Activated T-cell treated with anti-CD3 and anti-CD28 coated beads, Interleukin-2, amount 50 U/mL, for 72 hours (primary cell): Measurements from ENCODE around the gene RHOT2. TPM values are rescaled to one million over a fixed set of nuclear protein-coding genes. Genes with fewer than 3 reads are reported as not detected.

Experiments
- ATAC-seq, 2 donors: fragments of 150-1000 bp; cut with Tn5 transposase; replicated peaks in 1 of 2; 2 replicates each; pipeline ENCODE4 v1.10.0; 2021; ENCODE audit warnings: moderate library complexity in 2 of 2, mild to moderate bottlenecking in 1 of 2
- DNase-seq, 2 donors: peaks; one replicate each; pipeline ENCODE4 v3.0.0; 2021 to 2022; ENCODE audit warnings: mixed read lengths in 1 of 2
- H3K27ac Mint-ChIP-seq: one replicate; pipeline ENCODE4 v1.8.0; 2022; ENCODE audit warnings: mild to moderate bottlenecking, moderate library complexity, mixed read lengths
- H3K27me3 Mint-ChIP-seq: one replicate; pipeline ENCODE4 v1.8.0; 2022; ENCODE audit warnings: low read depth, mixed read lengths
- H3K36me3 Mint-ChIP-seq, 2 donors: one replicate each; pipeline ENCODE4 v1.8.0; 2022; ENCODE audit warnings: mixed read lengths in 2 of 2, mild to moderate bottlenecking in 1 of 2; ENCODE audit not compliant: insufficient read depth in 2 of 2
- H3K4me1 Mint-ChIP-seq: one replicate; pipeline ENCODE4 v1.8.0; 2022; ENCODE audit warnings: low read depth, mixed read lengths
- H3K4me3 Mint-ChIP-seq, 2 donors: one replicate each; pipeline ENCODE4 v1.8.0; 2022; ENCODE audit warnings: mild to moderate bottlenecking in 2 of 2, mixed read lengths in 2 of 2, moderate library complexity in 2 of 2
- H3K9me3 Mint-ChIP-seq, 2 donors: one replicate each; pipeline ENCODE4 v1.8.0; 2022; ENCODE audit warnings: mixed read lengths in 2 of 2
- total RNA-seq, 2 donors: library from RNA; stranded (reverse); gene quantifications; one replicate each; pipeline ENCODE4 v1.2.3, GENCODE V29; 2022

Gene RHOT2
- total RNA-seq, 2 donors from 2014 or later: 110 to 115 TPM

GRCh38 chr16:673399-673991, 5.6 kb downstream of the RHOT2 start:
- Mint-ChIP-seq H3K27ac (no peak overlapping the region), H3K4me1 (peaks cover 4% of the 10 kb centered on the region), H3K9me3 (no peaks in the 10 kb centered on the region), H3K36me3 (peaks cover 0 to 2% of the 10 kb centered on the region in 2 donors), H3K27me3 (no peaks in the 10 kb centered on the region), H3K4me3 (no peak overlapping the region)
- no peak for ATAC-seq
- DNase-seq: no peak

- Mint-ChIP-seq H3K36me3 (peaks cover 0 to 2% of the 10 kb centered on the region in 2 donors), H3K4me1 (peaks cover 11% of the 10 kb centered on the region), H3K4me3 (no peak overlapping the region), H3K27me3 (no peaks in the 10 kb centered on the region), H3K27ac (no peak overlapping the region), H3K9me3 (no peaks in the 10 kb centered on the region)
- no peak for ATAC-seq
- DNase-seq: no peak
Observed at GRCh38 chr16:674214-674881, 6.4 kb downstream of the RHOT2 start.

- no peak for DNase-seq
- Mint-ChIP-seq H3K9me3 (no peaks in the 10 kb centered on the region), H3K4me3 (peak within 1 kb of the TSS; percentile 31 to 63), H3K27me3 (no peaks in the 10 kb centered on the region), H3K27ac (no peak within 1 kb of the TSS), H3K36me3 (peaks cover 0 to 2% of the 10 kb centered on the region in 2 donors), H3K4me1 (peaks cover 7% of the 10 kb centered on the region)
- ATAC-seq: no peak
Observed at GRCh38 chr16:674968-675883, 7.3 kb downstream of the RHOT2 start, which contains the start of gene RHBDL1. RHBDL1 (plus strand) TSS chr16:675671; CDS start chr16:675791, 120 bp downstream.

GRCh38 chr16:675884-676564, 8.1 kb downstream of the RHOT2 start:
- peaks cover 9% of the 10 kb centered on the region for H3K4me1 Mint-ChIP-seq
- ATAC-seq (no peak), DNase-seq (no peak)
- peaks cover 0 to 2% of the 10 kb centered on the region in 2 donors for H3K36me3 Mint-ChIP-seq
- no peaks in the 10 kb centered on the region for H3K27me3 Mint-ChIP-seq
- no peak overlapping the region for H3K27ac Mint-ChIP-seq
- H3K9me3 Mint-ChIP-seq: no peaks in the 10 kb centered on the region
- H3K4me3 Mint-ChIP-seq: no peak overlapping the region

GRCh38 chr16:676565-676902, 8.6 kb downstream of the RHOT2 start:
- Mint-ChIP-seq H3K4me1 (peaks cover 14% of the 10 kb centered on the region), H3K27ac (no peak overlapping the region), H3K27me3 (no peaks in the 10 kb centered on the region), H3K36me3 (no peaks in the 10 kb centered on the region), H3K4me3 (no peak overlapping the region), H3K9me3 (no peaks in the 10 kb centered on the region)
- ATAC-seq: no peak
- DNase-seq: no peak

GRCh38 chr16:676913-677312, 9.0 kb downstream of the RHOT2 start:
- Mint-ChIP-seq H3K27me3 (no peaks in the 10 kb centered on the region), H3K4me3 (no peak overlapping the region), H3K9me3 (no peaks in the 10 kb centered on the region), H3K27ac (no peak overlapping the region), H3K36me3 (peaks cover 0 to 3% of the 10 kb centered on the region in 2 donors), H3K4me1 (peaks cover 18% of the 10 kb centered on the region)
- ATAC-seq: no peak
- DNase-seq: no peak

GRCh38 chr16:677316-678190, 9.6 kb downstream of the RHOT2 start:
- peaks cover 0 to 4% of the 10 kb centered on the region in 2 donors for H3K36me3 Mint-ChIP-seq
- no peak for ATAC-seq
- H3K4me3 Mint-ChIP-seq: no peak overlapping the region
- H3K4me1 Mint-ChIP-seq: peaks cover 24% of the 10 kb centered on the region
- no peaks in the 10 kb centered on the region for H3K27me3 Mint-ChIP-seq
- H3K27ac Mint-ChIP-seq: no peak overlapping the region
- H3K9me3 Mint-ChIP-seq: no peaks in the 10 kb centered on the region
- no peak for DNase-seq

GRCh38 chr16:678209-678857, 10.4 kb downstream of the RHOT2 start:
- Mint-ChIP-seq H3K4me1 (peaks cover 32% of the 10 kb centered on the region), H3K4me3 (peak overlapping the region in 1 of 2 donors; percentile 81)

GRCh38 chr16:678858-679813, 11.2 kb downstream of the RHOT2 start:
- H3K4me1 Mint-ChIP-seq: peaks cover 35% of the 10 kb centered on the region
- H3K27me3 Mint-ChIP-seq: no peaks in the 10 kb centered on the region

More at GRCh38 chr16:678209-678857, 10.4 kb downstream of the RHOT2 start:
- DNase-seq: no peak
- H3K36me3 Mint-ChIP-seq: peaks cover 0 to 5% of the 10 kb centered on the region in 2 donors
- H3K27ac Mint-ChIP-seq: no peak overlapping the region
- ATAC-seq: no peak
- H3K9me3 Mint-ChIP-seq: no peaks in the 10 kb centered on the region
- H3K27me3 Mint-ChIP-seq: no peaks in the 10 kb centered on the region

GRCh38 chr16:679814-680624, 12.1 kb downstream of the RHOT2 start, which contains the start of gene STUB1:
STUB1 (plus strand) TSS chr16:680410; CDS start chr16:680526, 116 bp downstream.
- Mint-ChIP-seq H3K9me3 (no peaks in the 10 kb centered on the region), H3K4me3 (peak within 1 kb of the TSS; percentile 87 to 94), H3K36me3 (peaks cover 0 to 5% of the 10 kb centered on the region in 2 donors), H3K4me1 (peaks cover 37% of the 10 kb centered on the region), H3K27ac (peak within 1 kb of the TSS; percentile 51), H3K27me3 (no peaks in the 10 kb centered on the region)
- peak; percentile 65 to 67 for ATAC-seq
- DNase-seq: peak; percentile 95

More at GRCh38 chr16:678858-679813, 11.2 kb downstream of the RHOT2 start:
- ATAC-seq (peak; percentile 16 to 30), DNase-seq (peak; percentile 61 to 73)
- H3K9me3 Mint-ChIP-seq: no peaks in the 10 kb centered on the region
- peak overlapping the region; percentile 81 to 89 for H3K4me3 Mint-ChIP-seq
- no peak overlapping the region for H3K27ac Mint-ChIP-seq
- peaks cover 0 to 5% of the 10 kb centered on the region in 2 donors for H3K36me3 Mint-ChIP-seq
